ENCODE measurements around the gene PCGF5. TPM values are rescaled to one million over a fixed set of nuclear protein-coding genes. Genes with fewer than 3 reads are reported as not detected.
"Not testable (repeated sequence)": the region's sequence is repeated elsewhere in the genome, so short reads cannot be mapped to it uniquely, and the experiment has no call there.

PCGF5 gene
- total and polyA plus RNA-seq, 10 of the 15 experiments (the other 5 are each of a cell fraction or from before 2014, with no cell fraction given): 33.2 to 79.7 (median 50.7) TPM

DNA sequence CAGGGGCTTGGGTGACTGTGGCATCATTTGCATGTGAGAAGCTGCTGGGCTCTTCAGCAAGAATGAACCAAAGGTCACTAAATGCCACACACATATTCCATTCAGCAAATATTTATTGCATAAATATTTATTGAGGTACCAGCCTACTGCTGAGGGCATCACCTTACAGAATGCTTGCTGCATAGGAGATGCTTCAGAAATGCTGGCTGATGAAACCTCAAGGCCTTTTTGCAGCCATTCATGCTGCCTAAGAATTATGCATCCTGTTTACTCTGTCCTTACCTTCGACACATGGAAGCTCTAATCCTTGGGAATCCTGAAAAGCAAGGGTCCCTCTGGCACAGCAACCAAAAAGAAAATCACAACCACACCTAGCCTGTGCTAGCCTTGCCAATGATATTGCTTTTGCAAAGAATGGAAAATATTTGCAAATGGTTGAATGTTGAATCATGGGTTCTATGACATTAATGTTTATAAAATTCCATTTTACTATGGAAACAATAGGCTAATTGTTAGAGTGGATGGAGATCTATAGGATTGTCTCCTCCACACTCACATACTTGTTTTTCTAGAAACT is 79.6 kb downstream of the PCGF5 start (continued):
- TF ChIP-seq BRCA1 (IDR thresholded peaks at IDR 0.05; ENCODE audit: low read depth, low read length): no peak

DNA sequence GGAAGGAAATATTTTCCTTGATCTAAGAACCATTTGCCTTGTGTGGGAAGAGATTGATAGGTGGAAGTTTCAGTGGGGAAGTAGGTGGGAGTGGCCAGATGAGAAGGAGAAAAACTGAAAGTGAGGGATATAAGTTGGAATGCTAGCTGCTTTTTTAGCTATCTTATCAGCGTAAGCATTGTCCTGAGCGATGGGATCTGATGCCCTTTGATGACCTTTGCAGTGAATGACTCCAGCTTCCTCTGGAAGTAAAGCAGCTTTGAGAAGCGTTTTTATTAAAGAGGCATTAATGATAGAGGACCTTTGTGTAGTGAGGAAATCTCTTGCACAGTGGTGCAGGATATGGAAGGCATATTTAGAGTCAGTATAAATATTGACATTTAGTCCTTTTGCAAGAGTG is 82.5 kb downstream of the PCGF5 start:
- H2AFZ ChIP-seq (ENCODE audit: control insufficient read depth, low read depth, low read length); in situ Hi-C loops (cut with MboI); CTCF ChIA-PET: not testable (repeated sequence)

DNA sequence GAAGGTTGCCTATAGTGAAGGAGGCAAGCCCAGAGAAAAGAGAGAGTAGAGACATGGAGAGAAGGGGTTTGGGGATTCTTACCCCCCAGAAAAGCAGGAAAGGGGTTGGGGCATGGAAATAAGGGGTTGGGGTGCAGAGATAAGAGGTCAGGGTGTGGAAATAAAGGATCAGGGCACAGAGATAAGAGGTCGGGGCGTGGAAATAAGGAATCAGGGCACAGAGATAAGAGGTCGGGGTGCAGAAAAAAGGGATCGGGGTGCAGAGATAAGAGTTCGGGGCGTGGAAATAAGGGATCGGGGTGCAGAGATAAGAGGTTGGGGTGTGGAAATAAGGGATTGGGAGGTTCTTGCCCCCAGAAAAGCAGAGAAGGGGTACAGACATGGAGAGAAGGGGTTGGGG is 85.5 kb downstream of the PCGF5 start:
- H3K9ac ChIP-seq (ENCODE audit: control insufficient read depth, insufficient read depth, low read length); H3K27me3 ChIP-seq (replicated peaks in 1 of 2; ENCODE audit: control insufficient read depth in 2 of 2, insufficient read depth in 2 of 2, low read length in 1 of 2); H3K36me3 ChIP-seq (ENCODE audit: control insufficient read depth in 2 of 2, insufficient read depth in 2 of 2, low read length in 1 of 2); H3K79me2 ChIP-seq (ENCODE audit: control insufficient read depth, insufficient read depth, low read length); CTCF ChIA-PET; intact Hi-C loops (cut with micrococcal nuclease; ENCODE audit: unreplicated experiment); SMC1A ChIA-PET (ENCODE audit: uncharacterized antibody, unreplicated experiment); DNase-seq (ENCODE audit: low read depth, low spot score); H4K20me1 ChIP-seq (ENCODE audit: control insufficient read depth, insufficient read depth); POLR2A ChIA-PET; BruUV-seq (replicated peaks); H3K27ac ChIP-seq (ENCODE audit: control insufficient read depth, insufficient read depth); H3K4me3 ChIP-seq; H3K4me1 ChIP-seq (ENCODE audit: control insufficient read depth, insufficient read depth, low read length); FAIRE-seq; H3K9me3 ChIP-seq (replicated peaks; ENCODE audit: control insufficient read depth, insufficient read depth, low read length); RAD21 ChIA-PET (ENCODE audit: unreplicated experiment); H3K4me2 ChIP-seq (ENCODE audit: control insufficient read depth, insufficient read depth); H2AFZ ChIP-seq (ENCODE audit: control insufficient read depth, low read depth, low read length); ATAC-seq; in situ Hi-C loops (cut with MboI): not testable (repeated sequence)
- WGBS (ENCODE audit: insufficient coverage, insufficient replicate concordance, low lambda C conversion rate, missing lambda C conversion rate): 37% methylated on average over 4 of the region's 7 CpGs

More for the DNA sequence above, 82.5 kb downstream of the PCGF5 start:
- H3K36me3 ChIP-seq (ENCODE audit: control insufficient read depth in 2 of 2, insufficient read depth in 2 of 2, low read length in 1 of 2); H3K79me2 ChIP-seq (ENCODE audit: control insufficient read depth, insufficient read depth, low read length); DNase-seq (ENCODE audit: low read depth, low spot score); H4K20me1 ChIP-seq (ENCODE audit: control insufficient read depth, insufficient read depth); H3K27ac ChIP-seq (ENCODE audit: control insufficient read depth, insufficient read depth); SMC1A ChIA-PET (ENCODE audit: uncharacterized antibody, unreplicated experiment); H3K4me1 ChIP-seq (ENCODE audit: control insufficient read depth, insufficient read depth, low read length); H3K4me3 ChIP-seq; intact Hi-C loops (cut with micrococcal nuclease; ENCODE audit: unreplicated experiment); H3K9me3 ChIP-seq (replicated peaks; ENCODE audit: control insufficient read depth, insufficient read depth, low read length); RAD21 ChIA-PET (ENCODE audit: unreplicated experiment); ATAC-seq; H3K4me2 ChIP-seq (ENCODE audit: control insufficient read depth, insufficient read depth); H3K9ac ChIP-seq (ENCODE audit: control insufficient read depth, insufficient read depth, low read length); POLR2A ChIA-PET; H3K27me3 ChIP-seq (replicated peaks in 1 of 2; ENCODE audit: control insufficient read depth in 2 of 2, insufficient read depth in 2 of 2, low read length in 1 of 2); BruUV-seq (replicated peaks); FAIRE-seq: not testable (repeated sequence)
- WGBS (ENCODE audit: insufficient coverage, insufficient replicate concordance, low lambda C conversion rate, missing lambda C conversion rate): 63% methylated on average over 3 of the region's 3 CpGs

Measured in GM12878 (cell line).